Urinary bladder (tissue), 4 donors: ENCODE results near the gene GIGYF2. TPM values are rescaled to one million over a fixed set of nuclear protein-coding genes. Genes with fewer than 3 reads are reported as not detected.
"Not testable (repeated sequence)": the region's sequence is repeated elsewhere in the genome, so short reads cannot be mapped to it uniquely, and the experiment has no call there.

Experiments used
- DNase-seq: peaks from one replicate; pipeline ENCODE4 v3.0.0-alpha.2; 2015; ENCODE audit errors: extremely low spot score
- H3K27ac ChIP-seq: one replicate; pipeline ENCODE4 v1.5.1; 2013; ENCODE audit warnings: low read depth, mild to moderate bottlenecking, moderate library complexity
- H3K36me3 ChIP-seq: one replicate; pipeline ENCODE4 v1.6.1; 2013; ENCODE audit warnings: mild to moderate bottlenecking, moderate library complexity; ENCODE audit not compliant: insufficient read depth
- H3K4me1 ChIP-seq: one replicate; pipeline ENCODE4 v1.6.1; 2013; ENCODE audit warnings: mild to moderate bottlenecking, moderate library complexity; ENCODE audit not compliant: insufficient read depth
- H3K4me3 ChIP-seq: one replicate; pipeline ENCODE4 v1.5.1; 2013; ENCODE audit warnings: low read depth, low read length
- whole genome bisulfite sequencing: extraction: QIAGEN DNeasy Blood & Tissue Kit; methylation state at CpG from one replicate; pipeline ENCODE4 v1.1.7; 2013; 5-methylcytosine and 5-hydroxymethylcytosine counted together
- polyA plus RNA-seq: library from polyadenylated mRNA; stranded (reverse); fragments of 200-250 nt; gene quantifications from one replicate; pipeline ENCODE4 v1.2.3, GENCODE V29; 2013
- total RNA-seq: library from RNA; depleted of rRNA; stranded (reverse); fragments of >200 nt; gene quantifications from one replicate; pipeline ENCODE4 v1.2.3, GENCODE V29; 2014
- donor health status: healthy with polysubstance abuse.
- donor health status: healthy.

Gene GIGYF2
- total and polyA plus RNA-seq, 2 donors: 29.3 to 121 TPM

- no peak overlapping the region for H3K4me3 ChIP-seq
- 69% methylated on average over 3 of the region's 3 CpGs for WGBS
- no peaks in the 10 kb centered on the region for H3K4me1 ChIP-seq
- H3K36me3 ChIP-seq: peaks cover 4% of the 10 kb centered on the region
- no peak for DNase-seq
- H3K27ac ChIP-seq: no peak overlapping the region
Observed at GRCh38 chr2:232817756-232818155, 120.6 kb downstream of the GIGYF2 start.

GRCh38 chr2:232829988-232830387, 132.9 kb downstream of the GIGYF2 start:
- H3K4me1 ChIP-seq: no peaks in the 10 kb centered on the region
- H3K36me3 ChIP-seq: peaks cover 2% of the 10 kb centered on the region
- no peak for DNase-seq
- WGBS: 97% methylated on average over 3 of the region's 3 CpGs
- no peak overlapping the region for H3K27ac ChIP-seq
- H3K4me3 ChIP-seq: no peak overlapping the region

- Histone ChIP-seq H3K4me1 (no peaks in the 10 kb centered on the region), H3K27ac (no peak overlapping the region), H3K4me3 (no peak overlapping the region), H3K36me3 (peaks cover 2% of the 10 kb centered on the region)
- WGBS: 83% methylated on average over 3 of the region's 3 CpGs
- DNase-seq: no peak
Observed at GRCh38 chr2:232831496-232831895, 134.4 kb downstream of the GIGYF2 start.

DNA sequence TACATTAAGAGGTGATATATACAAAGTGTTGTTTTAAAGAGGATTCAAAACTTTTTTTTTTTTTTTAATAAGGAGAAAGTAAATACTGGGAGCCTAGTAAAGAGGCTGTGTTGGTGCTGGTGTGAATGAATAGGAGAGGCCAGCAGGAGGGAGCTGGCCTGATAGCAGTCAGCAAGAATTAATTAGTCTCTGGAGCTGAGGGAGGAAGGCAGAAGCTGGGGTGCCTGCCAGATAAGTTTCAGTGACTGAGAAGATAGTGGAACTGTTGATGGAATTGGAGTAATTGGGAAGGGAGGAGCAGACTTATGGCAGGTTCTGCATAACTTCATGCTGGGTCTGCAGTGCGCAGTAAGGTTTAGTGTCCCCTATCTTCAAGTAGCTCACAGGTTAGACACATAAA, 136.7 kb downstream of the GIGYF2 start:
- no peak for DNase-seq
- H3K4me3 ChIP-seq: no peak overlapping the region
- WGBS: 97% methylated on average over 1 of the region's 1 CpG
- H3K36me3 ChIP-seq: peaks cover 2% of the 10 kb centered on the region
- no peak overlapping the region for H3K27ac ChIP-seq
- H3K4me1 ChIP-seq: no peaks in the 10 kb centered on the region

GRCh38 chr2:232835687-232836208, 138.6 kb downstream of the GIGYF2 start:
- DNase-seq: no peak
- Histone ChIP-seq H3K27ac (no peak overlapping the region), H3K36me3 (peaks cover 5% of the 10 kb centered on the region), H3K4me3 (no peak overlapping the region), H3K4me1 (no peaks in the 10 kb centered on the region)
- WGBS: 64% methylated on average over 14 of the region's 14 CpGs

- no peak for DNase-seq
- Histone ChIP-seq H3K4me1 (no peaks in the 10 kb centered on the region), H3K27ac (no peak overlapping the region), H3K36me3 (peaks cover 5% of the 10 kb centered on the region), H3K4me3 (no peak overlapping the region)
- 96% methylated on average over 4 of the region's 4 CpGs for WGBS
Observed at GRCh38 chr2:232836934-232837333, 139.8 kb downstream of the GIGYF2 start.

DNA sequence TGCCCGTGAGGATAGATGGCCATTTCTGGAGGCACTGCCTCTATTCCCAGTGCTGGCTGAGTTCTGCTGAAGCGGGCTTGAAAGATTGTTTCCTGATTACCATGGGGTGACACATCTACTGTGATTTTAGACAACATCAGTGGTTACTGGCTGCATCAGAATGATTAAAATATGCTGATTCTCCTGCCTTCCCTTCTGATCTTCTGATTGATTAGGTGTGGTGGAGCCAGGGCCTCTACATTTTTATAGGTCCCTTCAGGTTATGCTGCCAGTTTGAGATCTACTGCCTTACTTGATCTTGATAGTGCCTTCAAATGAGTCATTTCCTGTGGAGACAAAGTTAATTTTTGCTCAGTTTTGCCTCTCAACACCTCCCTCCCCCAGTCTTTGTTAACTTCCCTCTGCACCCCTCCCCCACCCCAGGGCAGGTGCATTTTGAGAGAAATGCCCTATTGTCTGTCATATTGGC, 141.3 kb downstream of the GIGYF2 start:
- DNase-seq: no peak
- Histone ChIP-seq H3K36me3 (peaks cover 5% of the 10 kb centered on the region), H3K4me1 (no peaks in the 10 kb centered on the region), H3K4me3 (no peak overlapping the region), H3K27ac (no peak overlapping the region)
- 61% methylated on average over 2 of the region's 2 CpGs for WGBS

DNA sequence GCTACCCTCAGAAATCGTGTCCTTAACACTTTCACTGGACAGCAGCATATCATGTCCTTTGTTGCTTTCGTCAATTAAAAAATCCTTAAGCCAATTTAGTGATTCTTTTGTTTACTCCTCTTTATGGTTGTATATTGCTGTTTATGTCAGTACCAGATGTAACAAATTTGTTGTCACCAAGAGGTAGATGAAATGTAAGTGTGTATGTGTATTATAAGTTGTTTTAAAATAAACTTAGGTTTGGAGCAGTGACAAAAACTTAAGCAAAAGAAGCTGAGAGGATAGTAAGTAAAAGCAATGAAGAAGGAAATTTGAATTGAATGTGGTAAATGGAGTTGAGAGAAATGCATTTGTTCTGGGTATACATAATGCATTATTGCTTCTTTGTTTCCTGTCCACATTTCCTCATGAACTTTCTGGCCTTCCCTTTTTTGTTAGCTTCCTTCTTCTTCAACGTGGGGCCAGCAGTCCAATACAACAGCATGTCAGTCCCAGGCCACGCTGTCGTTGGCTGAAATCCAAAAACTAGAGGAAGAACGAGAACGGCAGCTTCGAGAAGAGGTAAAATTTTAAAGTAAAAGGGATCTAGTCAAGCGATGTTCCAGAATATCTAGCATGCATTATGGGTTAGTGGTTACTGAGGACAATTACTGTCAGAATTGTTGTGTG, 142.4 kb downstream of the GIGYF2 start:
- H3K36me3 ChIP-seq: peaks cover 10% of the 10 kb centered on the region
- no peak overlapping the region for H3K27ac ChIP-seq
- WGBS: 40% methylated on average over 9 of the region's 9 CpGs
- DNase-seq: peak; percentile 7
- H3K4me1 ChIP-seq: no peaks in the 10 kb centered on the region
- no peak overlapping the region for H3K4me3 ChIP-seq

GRCh38 chr2:232842689-232843088, 145.6 kb downstream of the GIGYF2 start:
- no peak for DNase-seq
- Histone ChIP-seq H3K27ac (no peak overlapping the region), H3K36me3 (peaks cover 15% of the 10 kb centered on the region), H3K4me1 (no peaks in the 10 kb centered on the region), H3K4me3 (no peak overlapping the region)
- WGBS: 75% methylated on average over 2 of the region's 2 CpGs

GRCh38 chr2:232843834-232844233, 146.7 kb downstream of the GIGYF2 start:
- no peak overlapping the region for H3K4me3 ChIP-seq
- H3K27ac ChIP-seq: no peak overlapping the region
- WGBS: 85% methylated on average over 3 of the region's 3 CpGs
- H3K4me1 ChIP-seq: no peaks in the 10 kb centered on the region
- H3K36me3 ChIP-seq: peaks cover 17% of the 10 kb centered on the region
- DNase-seq: no peak

GRCh38 chr2:232846055-232846454, 148.9 kb downstream of the GIGYF2 start:
- Histone ChIP-seq H3K4me3 (no peak overlapping the region), H3K27ac (no peak overlapping the region), H3K36me3 (peaks cover 14% of the 10 kb centered on the region), H3K4me1 (no peaks in the 10 kb centered on the region)
- DNase-seq: no peak

GRCh38 chr2:232850039-232850438, 152.9 kb downstream of the GIGYF2 start:
- DNase-seq: no peak
- 90% methylated on average over 3 of the region's 3 CpGs for WGBS
- H3K27ac ChIP-seq: no peak overlapping the region
- H3K4me3 ChIP-seq: no peak overlapping the region
- peaks cover 7% of the 10 kb centered on the region for H3K36me3 ChIP-seq
- no peaks in the 10 kb centered on the region for H3K4me1 ChIP-seq

- H3K36me3 ChIP-seq, H3K27ac ChIP-seq: not testable (repeated sequence)
- 90% methylated on average over 11 of the region's 11 CpGs for WGBS
Observed at GRCh38 chr2:232852081-232852480, 154.9 kb downstream of the GIGYF2 start.

GRCh38 chr2:232852676-232853075, 155.5 kb downstream of the GIGYF2 start:
- no peak for DNase-seq
- Histone ChIP-seq H3K4me1 (no peaks in the 10 kb centered on the region), H3K27ac (no peak overlapping the region), H3K36me3 (peaks cover 4% of the 10 kb centered on the region), H3K4me3 (no peak overlapping the region)
- WGBS: 54% methylated on average over 2 of the region's 2 CpGs

More at GRCh38 chr2:232852081-232852480, 154.9 kb downstream of the GIGYF2 start:
- DNase-seq, H3K4me3 ChIP-seq, H3K4me1 ChIP-seq: not testable (repeated sequence)
